Esophagus squamous epithelium (tissue), 4 donors: ENCODE results near the gene RAB1B.
"Not testable (repeated sequence)": the region's sequence is repeated elsewhere in the genome, so short reads cannot be mapped to it uniquely, and the experiment has no call there.

Experiments
- CTCF ChIP-seq, 6 experiments: fragments of 450-650 bp in 4 of 6; fragments of 200-600 bp in 2 of 6; sonication (generic) in 2 of 6; IDR thresholded peaks; one replicate each; pipeline ENCODE4 v1.5.1; 2016 to 2019; ENCODE audit warnings: antibody characterized with exemption in 6 of 6, mild to moderate bottlenecking in 4 of 6, moderate library complexity in 4 of 6
- POLR2A ChIP-seq, 4 donors: fragments of 450-650 bp; IDR thresholded peaks; one replicate each; pipeline ENCODE4 v1.6.1; 2017; ENCODE audit warnings: antibody characterized with exemption in 4 of 4, mild to moderate bottlenecking in 4 of 4, moderate library complexity in 3 of 4

DNA sequence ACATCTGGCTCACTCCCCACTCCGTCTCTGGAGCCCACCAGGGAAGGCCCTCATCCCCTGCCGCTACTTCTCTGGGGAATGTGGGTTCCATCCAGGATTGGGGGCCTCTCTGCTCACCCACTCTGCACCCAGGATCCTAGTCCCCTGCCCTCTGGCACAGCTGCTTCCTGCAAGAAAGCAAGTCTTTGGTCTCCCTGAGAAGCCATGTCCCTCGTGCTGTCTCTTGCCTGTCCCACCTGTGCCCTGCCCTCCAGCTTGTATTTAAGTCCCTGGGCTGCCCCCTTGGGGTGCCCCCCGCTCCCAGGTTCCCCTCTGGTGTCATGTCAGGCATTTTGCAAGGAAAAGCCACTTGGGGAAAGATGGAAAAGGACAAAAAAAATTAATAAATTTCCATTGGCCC lies 8.6 kb downstream of the RAB1B start:
- TF ChIP-seq POLR2A, CTCF (IDR thresholded peaks at IDR 0.05): not testable (repeated sequence)
